ENCODE measurements around the gene MIPEP.
A peak's percentile ranks its signal among the peaks of the same experiment; 100 is the strongest.
"Not testable (repeated sequence)": the region's sequence is repeated elsewhere in the genome, so short reads cannot be mapped to it uniquely, and the experiment has no call there.

The MIPEP gene

DNA sequence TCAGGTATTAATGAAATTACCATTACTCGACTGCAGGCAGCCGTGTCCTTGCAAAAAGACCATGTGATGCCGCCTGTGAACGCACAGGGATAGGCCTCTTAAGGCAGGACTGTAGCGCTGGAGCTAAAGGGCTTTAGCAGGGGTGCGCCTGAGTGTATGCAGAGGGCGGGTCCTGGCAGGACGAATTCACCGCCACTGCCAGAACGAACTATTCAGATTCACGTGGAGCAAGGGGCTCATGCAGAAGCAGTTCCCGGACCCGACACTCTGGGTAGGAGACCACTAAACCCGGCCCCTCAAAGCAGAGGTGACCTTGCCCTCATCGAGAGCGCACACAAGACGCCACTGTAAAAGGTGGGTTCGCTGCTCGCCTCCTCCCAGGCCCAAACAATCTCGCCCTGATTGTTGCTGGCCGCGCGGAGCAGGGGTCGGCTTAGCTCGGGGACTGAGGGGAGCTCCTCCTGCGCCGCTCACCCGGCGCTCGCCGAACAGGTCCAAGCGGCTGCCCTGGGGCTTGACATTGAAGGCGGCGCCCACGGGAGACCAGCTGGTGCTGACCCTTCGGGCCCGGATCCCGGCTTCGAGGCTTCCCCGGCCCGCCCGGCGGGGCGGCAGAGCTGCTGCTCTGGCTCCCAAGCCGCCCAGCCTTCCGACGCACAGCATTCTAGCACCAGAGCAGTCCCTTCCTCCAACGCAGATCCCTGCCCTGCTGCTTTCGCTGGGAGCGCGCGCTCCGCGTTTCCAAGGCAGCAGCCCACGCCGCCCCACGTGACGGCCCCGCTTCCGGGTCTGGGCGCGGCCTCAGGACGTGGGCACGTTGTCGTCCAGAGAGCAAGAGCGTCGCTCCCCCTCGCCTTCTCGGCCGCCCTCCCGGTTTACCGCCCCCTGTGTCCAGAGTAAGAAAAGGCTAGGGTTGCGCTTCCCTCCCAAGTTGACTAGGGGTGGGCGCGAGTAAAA is at the start of gene MIPEP:
TSS of gene MIPEP (minus strand) at position 743 of the 957 bp plus-strand sequence. CDS start at position 663, 80 bp downstream.
- peak; percentile 89 to 91 for DNase-seq (ENCODE audit: low read depth in 2 of 2)

DNA sequence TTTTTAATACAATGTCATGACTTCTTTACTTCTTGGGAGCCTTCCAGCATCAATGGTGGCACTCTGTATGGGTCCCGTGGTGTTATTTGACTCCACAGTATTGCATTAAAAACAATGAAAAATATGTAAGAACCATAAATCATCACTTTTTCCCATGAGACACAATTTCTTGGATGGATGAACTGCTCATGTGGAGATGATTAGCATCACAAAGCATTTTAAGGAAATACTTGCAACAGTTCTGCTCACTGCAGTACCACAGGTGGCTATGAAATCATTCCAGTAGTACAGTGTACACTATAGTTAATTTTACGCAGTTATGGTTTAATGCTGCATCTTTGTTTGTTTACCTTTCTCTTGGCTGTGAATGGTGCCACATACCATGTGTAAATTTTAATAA is 45.3 kb upstream of the MIPEP start:
- DNase-seq (ENCODE audit: low read depth in 2 of 2), result peak; percentile 37 to 51

DNA sequence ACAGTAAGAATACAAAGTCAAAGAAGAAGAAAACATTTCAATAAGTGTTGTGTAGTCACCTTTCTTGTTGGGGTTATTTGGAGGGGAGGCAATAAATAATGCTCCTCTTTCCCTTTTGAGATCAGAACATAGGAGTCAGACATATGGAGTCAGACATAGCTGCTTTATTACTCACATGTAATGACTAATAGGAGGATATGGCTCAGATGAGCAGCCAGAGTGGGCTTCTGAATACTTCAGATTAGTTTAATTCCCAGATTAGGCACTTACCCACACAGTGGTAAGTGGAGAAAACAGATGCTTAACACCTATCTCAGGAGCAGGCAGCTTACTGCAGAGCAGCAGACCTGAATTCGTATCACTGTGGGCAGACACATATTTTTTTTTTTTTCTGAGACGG is 39.8 kb upstream of the MIPEP start:
- peak; percentile 68 for DNase-seq (ENCODE audit: low read depth in 2 of 2)

DNA sequence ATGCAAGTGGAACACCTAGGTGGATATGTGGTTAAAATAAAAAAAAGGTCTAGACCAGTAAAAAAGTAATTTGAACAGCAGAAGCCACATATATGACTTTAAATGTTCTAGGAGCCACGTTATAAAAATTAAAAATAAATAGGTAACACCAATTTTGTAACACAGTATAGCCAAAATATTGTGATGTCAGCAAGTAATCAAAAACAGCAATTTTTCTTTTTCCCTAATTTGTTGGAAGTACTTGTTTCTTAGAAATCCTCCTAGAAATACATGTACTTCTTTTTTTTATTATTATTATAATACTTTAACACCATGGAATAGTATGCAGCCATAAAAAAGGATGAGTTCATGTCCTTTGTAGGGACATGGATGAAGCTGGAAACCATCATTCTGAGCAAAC is 33.8 kb upstream of the MIPEP start:
- DNase-seq (ENCODE audit: low read depth in 2 of 2), result no peak

DNA sequence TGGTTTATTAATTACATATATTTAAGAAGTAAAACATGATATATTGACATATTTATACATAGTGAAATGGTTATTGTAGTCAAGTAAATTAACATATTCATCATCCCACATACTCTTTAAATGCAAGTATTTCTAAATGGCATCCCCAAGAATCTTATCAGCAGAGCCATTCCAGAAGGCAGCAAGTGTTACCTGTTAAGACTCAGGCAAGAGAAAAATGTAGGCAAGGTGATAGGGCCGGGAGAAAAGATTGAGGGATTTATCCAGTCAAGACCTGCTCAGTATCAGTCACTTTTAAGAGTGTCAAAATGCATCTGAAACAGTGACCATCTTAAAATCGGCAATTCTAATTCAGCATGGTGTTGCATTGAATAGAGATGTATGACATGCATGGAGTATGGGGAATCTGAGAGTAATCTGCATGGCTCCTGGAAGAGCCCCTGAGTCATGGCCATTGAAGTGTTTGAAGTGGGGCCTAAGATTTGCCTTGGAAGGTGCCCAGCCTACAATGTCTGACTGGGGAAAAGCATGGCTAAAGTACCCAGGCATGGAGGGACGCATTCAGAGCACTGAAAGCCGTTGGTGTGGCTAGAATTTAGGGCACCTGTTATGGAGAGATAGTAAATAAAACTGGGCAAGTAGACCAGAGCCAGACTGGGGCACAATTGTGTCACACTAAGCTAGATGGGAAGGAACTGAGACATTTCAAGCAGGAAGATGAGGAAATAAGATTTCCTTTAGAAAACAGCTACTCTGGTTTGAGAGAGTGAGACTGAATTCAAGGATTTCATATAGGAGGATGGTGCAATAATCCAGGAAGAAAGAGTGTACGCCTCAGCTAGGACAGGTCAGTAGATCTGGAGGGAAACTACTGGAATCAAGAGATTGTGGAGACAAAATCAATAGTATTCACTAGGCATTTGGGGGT is 33.1 kb upstream of the MIPEP start:
- DNase-seq (ENCODE audit: low read depth in 2 of 2), result no peak

DNA sequence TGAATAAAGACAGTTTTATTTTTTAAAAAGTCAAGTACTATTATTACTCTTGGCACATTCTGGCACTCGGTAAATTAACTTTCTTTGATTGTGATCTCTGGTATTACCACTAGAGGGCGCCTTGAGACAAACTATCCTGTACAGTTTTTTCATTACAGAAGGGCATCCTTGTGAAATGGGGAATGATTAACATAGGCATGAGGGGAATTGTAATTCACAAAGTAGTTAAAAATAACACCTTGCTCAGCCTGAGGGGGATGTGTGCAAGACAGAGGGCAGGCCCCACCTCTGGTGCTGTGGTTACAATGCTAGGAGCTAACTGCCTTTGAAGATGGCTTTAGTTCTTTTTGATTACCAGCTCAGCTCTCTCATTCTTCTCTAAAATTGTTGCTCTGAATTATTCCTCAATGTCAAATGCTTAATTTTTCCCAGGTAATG is 32.3 kb upstream of the MIPEP start:
- DNase-seq (ENCODE audit: low read depth in 2 of 2), result peak in 1 of 2 experiments; percentile 28

DNA sequence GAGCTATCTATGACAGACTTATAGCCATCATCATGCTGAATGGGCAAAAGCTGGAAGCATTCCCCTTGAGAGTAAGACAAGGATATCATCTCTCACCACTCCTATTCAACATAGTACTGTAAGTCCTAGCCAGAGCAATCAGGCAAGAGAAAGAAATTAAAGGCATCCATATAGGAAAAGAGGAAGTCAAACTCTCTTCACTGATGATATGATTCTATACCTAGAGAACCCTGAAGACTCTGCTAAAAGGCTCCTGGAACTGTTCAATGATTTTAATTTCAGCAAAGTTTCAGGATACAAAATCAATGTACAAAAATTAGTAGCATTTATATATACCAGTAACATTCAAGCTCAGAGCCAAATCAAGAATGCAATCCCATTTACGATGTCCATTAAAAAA is 29.8 kb upstream of the MIPEP start:
- DNase-seq (ENCODE audit: low read depth in 2 of 2), result no peak

DNA sequence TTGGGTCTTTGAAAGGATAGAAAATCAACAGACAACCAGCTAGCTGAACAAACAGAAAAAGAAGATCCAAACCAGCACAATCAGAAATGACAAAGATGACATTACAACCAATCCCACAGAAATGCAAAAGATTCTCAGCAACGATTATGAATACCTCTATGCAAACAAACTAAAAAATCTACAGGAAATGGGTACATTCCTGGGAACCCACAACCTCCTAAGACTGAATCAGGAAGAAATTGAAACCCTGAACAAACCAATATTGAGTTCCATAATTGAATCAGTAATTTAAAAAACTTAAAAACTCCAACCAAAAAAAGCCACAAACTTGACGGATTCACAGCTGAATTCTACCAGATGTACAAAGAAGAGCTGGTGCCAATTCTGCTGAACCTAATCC is 29.0 kb upstream of the MIPEP start:
- peak in 1 of 2 experiments; percentile 25 for DNase-seq (ENCODE audit: low read depth in 2 of 2)

DNA sequence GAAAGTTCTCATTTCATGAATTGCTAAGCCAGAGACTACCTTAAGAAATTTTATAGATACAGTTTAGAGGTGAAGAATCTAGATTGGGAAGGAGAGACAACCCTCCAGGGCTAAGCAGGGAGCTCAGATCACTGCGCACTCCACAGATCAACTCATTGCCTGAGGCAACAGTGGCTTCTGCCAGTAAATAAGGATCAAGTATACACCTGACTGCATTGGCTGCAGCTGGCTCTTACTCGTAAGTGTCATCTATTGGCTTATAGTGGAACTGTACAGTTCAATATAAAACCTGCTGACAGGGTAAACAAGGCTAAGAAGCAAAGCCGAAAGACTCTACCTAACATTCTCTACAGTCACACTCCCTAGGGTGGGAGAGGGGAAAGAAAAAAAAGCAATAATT is 26.1 kb upstream of the MIPEP start:
- DNase-seq (ENCODE audit: low read depth in 2 of 2), result no peak

DNA sequence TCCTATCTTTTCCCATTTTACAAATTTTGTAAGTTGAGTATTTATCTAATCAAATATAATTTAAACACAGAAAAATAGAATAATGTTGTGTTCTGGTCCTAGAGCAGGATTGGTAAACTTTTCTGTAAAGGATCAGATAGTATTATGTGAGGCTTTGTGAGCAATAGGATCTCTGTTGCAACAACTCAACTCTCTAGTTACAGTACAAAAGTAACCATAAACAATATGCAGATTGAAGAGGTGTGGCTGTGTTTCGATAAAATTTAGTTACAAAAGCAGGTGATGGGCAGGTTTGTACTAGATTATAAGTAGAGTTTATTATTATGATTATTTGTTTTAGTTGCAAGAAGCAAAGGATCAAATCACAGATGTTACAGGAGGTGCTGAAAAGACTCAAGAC is 23.3 kb upstream of the MIPEP start:
- DNase-seq (ENCODE audit: low read depth in 2 of 2), result no peak

DNA sequence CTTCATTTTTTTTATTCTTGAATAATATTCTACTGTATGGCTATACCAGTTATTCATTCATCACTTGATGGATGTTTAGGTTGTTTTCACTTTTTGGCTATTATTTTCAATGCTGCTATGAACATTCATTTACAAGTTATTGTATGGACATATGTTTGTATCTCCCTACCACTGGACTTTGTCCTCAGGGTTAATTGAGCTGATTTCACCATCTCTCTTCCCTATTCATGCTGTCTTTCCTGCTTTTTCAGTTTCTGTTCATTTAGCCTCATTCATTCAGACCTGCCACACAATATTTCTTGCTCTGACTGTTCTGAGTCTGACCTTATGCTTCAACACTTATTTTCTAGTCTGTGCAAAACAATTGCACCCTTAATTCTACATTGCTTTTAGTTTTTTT is 20.4 kb upstream of the MIPEP start:
- no peak for DNase-seq (ENCODE audit: low read depth in 2 of 2)

DNA sequence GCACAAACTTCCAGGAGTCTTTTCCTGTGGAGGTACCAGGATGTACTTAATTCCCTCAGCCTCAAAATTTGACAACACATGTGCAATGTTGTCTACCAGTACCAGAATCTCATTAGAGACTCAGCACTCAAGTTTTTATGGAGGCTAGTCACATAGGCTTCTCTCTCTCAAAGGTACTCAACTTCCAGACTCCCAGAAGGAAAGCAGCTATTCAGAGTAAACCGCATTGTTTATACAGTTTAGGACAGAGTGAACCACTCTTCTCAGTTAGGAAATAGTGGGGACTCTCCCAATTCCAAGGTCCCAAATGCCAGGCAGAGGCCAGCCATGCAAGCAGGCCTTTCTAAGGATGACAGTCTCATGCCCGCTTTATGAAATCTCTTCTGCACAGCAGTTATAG is 16.6 kb upstream of the MIPEP start:
- DNase-seq (ENCODE audit: low read depth in 2 of 2), result no peak

DNA sequence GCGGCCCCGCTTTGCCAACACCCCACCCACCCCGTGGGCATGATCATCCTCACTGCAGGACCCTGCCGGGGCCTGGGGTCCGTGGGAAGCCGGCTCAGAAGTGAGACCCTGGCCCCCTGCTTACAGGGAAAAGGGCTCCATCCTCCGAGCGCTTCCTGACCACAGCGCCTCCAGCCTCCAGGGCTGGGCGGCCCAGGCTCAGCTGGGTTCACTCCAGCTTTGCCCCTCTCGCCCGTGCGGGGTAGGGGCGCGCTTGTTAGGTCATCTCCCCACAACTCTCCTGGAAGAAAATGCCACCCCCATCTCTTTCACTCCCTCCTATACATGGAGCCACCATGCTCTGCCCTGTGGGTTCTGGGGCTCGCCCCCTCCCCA is 14.7 kb upstream of the MIPEP start:
- DNase-seq (ENCODE audit: low read depth in 2 of 2), result no peak

DNA sequence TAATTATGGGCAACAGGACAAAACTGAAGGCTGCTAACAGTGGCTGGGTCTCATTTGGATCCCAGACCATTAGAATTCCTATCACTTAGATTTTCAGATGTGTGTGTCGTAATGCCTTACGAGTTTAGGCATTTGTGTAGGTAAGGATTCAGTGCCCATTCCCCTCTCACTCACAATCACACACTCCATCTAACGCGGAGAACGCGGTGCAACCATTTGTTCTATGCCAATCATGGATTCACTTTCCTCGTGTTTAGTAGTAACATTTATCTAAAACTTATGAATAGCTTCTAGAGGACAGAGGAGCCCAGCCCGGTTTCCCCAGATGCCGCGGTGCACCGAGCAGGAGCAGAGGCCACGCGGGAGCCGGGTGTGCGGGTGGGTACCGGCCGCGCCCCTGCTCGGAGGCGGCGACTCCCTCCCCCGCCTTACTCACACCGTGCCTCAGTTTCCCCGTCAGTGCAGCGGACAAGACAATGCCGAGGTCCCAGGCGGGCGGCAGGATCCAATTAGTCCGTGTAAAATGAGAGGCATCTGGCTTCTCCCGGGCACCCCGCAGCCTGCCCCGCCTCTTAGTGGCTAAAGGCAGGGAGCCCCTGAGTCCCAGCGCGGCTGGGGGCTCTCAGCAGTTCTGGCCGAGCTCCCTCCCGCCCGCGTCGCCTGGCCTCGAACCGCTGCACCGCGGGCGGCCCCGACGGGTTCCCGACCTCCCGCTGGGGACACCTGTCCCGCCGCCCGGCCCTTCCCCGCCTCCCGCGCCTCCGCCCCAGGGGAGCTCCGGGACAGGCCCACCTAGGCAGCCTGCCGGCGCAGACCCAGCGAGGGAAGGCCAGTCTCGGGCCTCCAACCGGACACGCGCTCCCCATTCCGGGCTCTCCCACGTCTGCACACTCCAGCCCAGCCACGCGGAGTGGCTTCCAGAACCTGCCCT is 14.0 kb upstream of the MIPEP start:
- DNase-seq (ENCODE audit: low read depth in 2 of 2), result no peak

DNA sequence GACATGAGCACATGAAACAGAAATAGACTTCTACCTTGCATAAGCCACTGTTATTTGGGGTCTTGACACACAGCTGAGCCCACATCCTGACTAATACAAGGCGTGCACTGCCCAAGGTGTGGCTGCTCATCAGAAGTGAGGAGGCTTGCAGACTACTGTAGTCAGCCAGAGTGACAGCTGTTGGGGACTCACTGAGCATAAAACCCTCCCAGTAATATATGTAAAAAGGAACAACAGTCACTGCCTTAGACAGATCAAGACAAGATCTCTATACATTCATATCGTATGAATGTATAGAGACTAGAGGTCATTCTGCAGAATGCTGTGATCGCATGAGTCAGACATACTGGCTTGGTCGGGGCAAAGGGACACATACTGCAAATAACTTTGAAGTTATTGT is 12.2 kb upstream of the MIPEP start:
- no peak for DNase-seq (ENCODE audit: low read depth in 2 of 2)

DNA sequence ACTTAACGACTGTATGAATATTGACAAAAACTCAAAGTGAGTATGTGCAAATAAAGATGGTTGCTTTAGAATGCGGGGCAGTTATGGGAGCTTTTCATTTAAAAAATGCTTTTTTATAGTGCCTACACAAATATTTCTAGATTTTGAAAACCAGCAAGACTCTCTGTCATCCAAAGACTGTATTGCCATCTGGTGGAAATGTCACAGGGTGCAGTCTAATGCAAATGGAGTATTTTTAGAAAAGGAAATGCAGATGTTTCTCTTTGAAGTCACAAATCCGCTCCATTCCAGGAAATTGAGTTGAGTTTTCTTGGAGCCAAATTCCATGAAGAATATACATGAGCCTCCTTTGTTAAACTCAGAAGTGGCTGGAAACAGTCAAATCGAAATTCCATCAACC is 10.4 kb upstream of the MIPEP start:
- peak; percentile 12 to 32 for DNase-seq (ENCODE audit: low read depth in 2 of 2)

DNA sequence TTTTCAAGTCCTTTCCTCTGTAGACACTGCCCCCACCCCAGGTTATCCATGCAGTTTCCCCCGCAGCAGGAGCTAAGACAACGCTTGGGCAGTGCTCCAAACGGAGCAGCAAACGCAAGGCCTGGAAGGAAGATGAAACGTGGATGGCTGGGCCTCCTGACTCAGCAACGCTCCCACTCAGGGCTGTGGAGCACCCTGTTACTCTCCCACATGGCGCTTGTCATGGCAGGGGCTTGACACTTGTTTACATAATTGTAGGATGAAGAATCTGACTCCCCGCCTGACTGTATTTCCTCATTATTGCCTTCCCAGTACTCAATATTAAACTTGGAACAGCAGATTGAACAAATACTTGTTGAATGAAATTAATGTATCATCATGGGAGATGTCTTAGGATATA is 8.9 kb upstream of the MIPEP start:
- DNase-seq (ENCODE audit: low read depth in 2 of 2), result peak; percentile 14 to 17

DNA sequence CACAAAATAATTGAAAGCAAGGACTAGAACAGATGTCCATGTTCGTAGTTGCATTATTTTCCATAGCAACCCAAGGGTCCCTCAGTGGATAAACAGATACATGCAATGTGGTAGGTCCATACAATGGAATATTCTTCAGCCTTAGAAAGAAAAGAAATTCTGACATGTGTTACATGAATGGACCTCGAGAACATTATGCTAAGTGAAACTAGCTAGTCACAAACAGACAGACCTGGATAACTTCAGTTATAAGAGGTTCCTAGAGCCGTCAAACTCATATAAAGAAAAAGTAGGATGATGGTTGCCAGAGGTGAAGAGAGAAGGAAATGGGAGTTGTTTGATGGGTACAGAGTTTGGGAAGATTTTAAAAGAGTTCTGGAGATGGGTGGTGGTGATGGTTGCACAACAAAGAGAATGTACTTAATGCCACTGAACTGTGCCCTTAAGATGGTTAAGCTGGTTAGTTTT is 8.3 kb upstream of the MIPEP start, which contains the start of gene C1QTNF9B:
TSS of gene C1QTNF9B (minus strand) at position 51 of the 468 bp plus-strand sequence.
- DNase-seq (ENCODE audit: low read depth in 2 of 2), result not testable (repeated sequence)

DNA sequence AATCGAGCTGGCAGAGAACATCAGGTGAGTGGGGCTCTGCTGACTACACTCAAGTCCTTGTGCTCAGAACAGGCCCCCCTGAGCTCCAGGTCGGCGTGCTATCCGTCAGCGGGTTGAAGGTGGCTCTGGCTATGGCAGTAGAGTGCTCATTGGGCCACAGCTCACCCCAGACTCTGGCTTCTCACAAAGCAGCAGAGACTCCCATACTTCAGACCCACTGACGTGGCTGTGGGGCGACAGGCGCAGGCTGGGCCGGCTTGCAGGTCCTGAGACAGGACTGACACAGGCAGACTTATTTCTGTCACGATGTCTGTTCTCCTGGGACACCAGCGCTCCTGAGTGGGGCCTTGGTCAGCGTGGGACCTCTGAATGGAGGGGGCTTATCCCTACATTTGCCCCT is 5.5 kb upstream of the MIPEP start:
- DNase-seq (ENCODE audit: low read depth in 2 of 2), result not testable (repeated sequence)

DNA sequence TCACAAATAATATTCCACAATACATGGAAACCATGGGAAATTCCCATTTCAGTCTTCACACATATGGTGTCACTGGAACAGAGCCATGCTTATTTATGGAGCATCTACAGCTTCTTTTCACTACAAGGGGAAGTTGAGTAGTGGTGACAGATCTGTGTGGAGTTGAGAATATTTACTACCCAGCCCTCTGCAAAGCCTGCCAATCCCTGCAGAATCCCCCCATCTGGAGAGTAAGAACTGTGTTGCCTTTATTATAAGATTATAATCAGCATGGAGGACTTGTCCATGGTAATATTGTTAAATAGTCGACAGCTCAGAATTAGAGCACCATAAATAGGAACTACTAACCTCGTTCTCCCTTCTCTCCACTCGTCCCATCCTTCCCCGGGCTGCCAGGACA is 4.6 kb upstream of the MIPEP start:
- DNase-seq (ENCODE audit: low read depth in 2 of 2), result not testable (repeated sequence)

All from fibroblast of skin of left biceps (primary cell).